ENCODE data around the gene MX1.

GRCh38 chr21:41482980-41483379 is 56.9 kb downstream of the MX1 start:
- TF ChIP-seq CEBPB (IDR thresholded peaks at IDR 0.05; ENCODE audit: low read depth) (no peak), MAX (IDR thresholded peaks at IDR 0.05) (no peak), CTCF (IDR thresholded peaks at IDR 0.05 in 2 of 3, conservative IDR thresholded peaks at IDR 0.05 in 1 of 3; ENCODE audit: borderline replicate concordance in 1 of 3, insufficient read depth in 1 of 3, low read depth in 2 of 3, low read length in 2 of 3) (no peak), EZH2phosphoT487 (IDR thresholded peaks at IDR 0.05; ENCODE audit: borderline replicate concordance) (no peak), EZH2 (IDR thresholded peaks at IDR 0.05) (no peak), TCF7L2 (IDR thresholded peaks at IDR 0.05; ENCODE audit: borderline replicate concordance, extremely low read depth, insufficient read depth, insufficient read length) (no peak), JUND (IDR thresholded peaks at IDR 0.05) (no peak), POLR2A (IDR thresholded peaks at IDR 0.05; ENCODE audit: borderline replicate concordance, extremely low read depth, insufficient read depth, insufficient read length) (no peak), ZBTB33 (IDR thresholded peaks at IDR 0.05; ENCODE audit: extremely low read depth, insufficient replicate concordance, low read length) (no peak)
